ENCODE data around the gene CRACDL.

The CRACDL gene

GRCh38 chr2:98884658-98885057 is 51.4 kb downstream of the CRACDL start (continued):
- TF ChIP-seq CREB5 (CRISPR knock-in tag; IDR thresholded peaks at IDR 0.05; ENCODE audit: low read depth) (no peak), PPARA (CRISPR knock-in tag; IDR thresholded peaks at IDR 0.05; ENCODE audit: borderline replicate concordance) (no peak), ZFP30 (CRISPR knock-in tag; IDR thresholded peaks at IDR 0.05) (no peak), ARNTL (CRISPR knock-in tag; IDR thresholded peaks at IDR 0.05; ENCODE audit: borderline replicate concordance, low read depth) (no peak), RARB (CRISPR knock-in tag; IDR thresholded peaks at IDR 0.05) (no peak), TCF4 (CRISPR knock-in tag; IDR thresholded peaks at IDR 0.05; ENCODE audit: borderline replicate concordance) (no peak), ZFP3 (CRISPR knock-in tag; IDR thresholded peaks at IDR 0.05) (no peak), POU6F1 (CRISPR knock-in tag; IDR thresholded peaks at IDR 0.05; ENCODE audit: borderline replicate concordance, low read depth) (no peak), OSR1 (CRISPR knock-in tag; IDR thresholded peaks at IDR 0.05) (no peak)

GRCh38 chr2:98883780-98884211 is 52.2 kb downstream of the CRACDL start:
- TF ChIP-seq CSRNP3 (CRISPR knock-in tag; IDR thresholded peaks at IDR 0.05): no peak
- ATAC-seq: no peak

GRCh38 chr2:98882971-98883779 is 52.9 kb downstream of the CRACDL start:
- ATAC-seq: no peak
- TF ChIP-seq CREB5 (CRISPR knock-in tag; IDR thresholded peaks at IDR 0.05; ENCODE audit: low read depth): no peak
- TF ChIP-seq PATZ1 (CRISPR knock-in tag; IDR thresholded peaks at IDR 0.05; ENCODE audit: borderline replicate concordance): no peak
- no peak for TF ChIP-seq BACH2 (CRISPR knock-in tag; IDR thresholded peaks at IDR 0.05; ENCODE audit: borderline replicate concordance)
- TF ChIP-seq OSR1 (CRISPR knock-in tag; IDR thresholded peaks at IDR 0.05): no peak
- no peak for TF ChIP-seq ISL1 (CRISPR knock-in tag; IDR thresholded peaks at IDR 0.05)
- no peak for TF ChIP-seq CSRNP3 (CRISPR knock-in tag; IDR thresholded peaks at IDR 0.05)
- no peak for TF ChIP-seq ZNF70 (CRISPR knock-in tag; IDR thresholded peaks at IDR 0.05)
- no peak for TF ChIP-seq ZNF8 (CRISPR knock-in tag; IDR thresholded peaks at IDR 0.05)
- no peak for TF ChIP-seq ARNTL (CRISPR knock-in tag; IDR thresholded peaks at IDR 0.05; ENCODE audit: borderline replicate concordance, low read depth)
- TF ChIP-seq RARB (CRISPR knock-in tag; IDR thresholded peaks at IDR 0.05): no peak
- TF ChIP-seq GLIS3 (CRISPR knock-in tag; IDR thresholded peaks at IDR 0.05): no peak
- no peak for TF ChIP-seq ZNF565 (CRISPR knock-in tag; conservative IDR thresholded peaks at IDR 0.05; ENCODE audit: low read depth)
- no peak for TF ChIP-seq PPARA (CRISPR knock-in tag; IDR thresholded peaks at IDR 0.05; ENCODE audit: borderline replicate concordance)
- no peak for TF ChIP-seq TSHZ2 (CRISPR knock-in tag; IDR thresholded peaks at IDR 0.05)
- no peak for TF ChIP-seq POU6F1 (CRISPR knock-in tag; IDR thresholded peaks at IDR 0.05; ENCODE audit: borderline replicate concordance, low read depth)
- no peak for TF ChIP-seq ZFP30 (CRISPR knock-in tag; IDR thresholded peaks at IDR 0.05)
- TF ChIP-seq ZC3H10 (CRISPR knock-in tag; IDR thresholded peaks at IDR 0.05): no peak
- TF ChIP-seq ZFP3 (CRISPR knock-in tag; IDR thresholded peaks at IDR 0.05): no peak
- no peak for TF ChIP-seq TOX (CRISPR knock-in tag; IDR thresholded peaks at IDR 0.05; ENCODE audit: borderline replicate concordance)

All from SK-N-SH treated with all-trans-retinoic acid at 6 μM for 48 hours (cell line).